Measurements from ENCODE around the gene STPG4. TPM values are rescaled to one million over a fixed set of nuclear protein-coding genes. Genes with fewer than 3 reads are reported as not detected.

The STPG4 gene
- total RNA-seq, 1 donor from 2014 or later: 0.89 TPM

- intact Hi-C loops (cut with DNase I): no loop called here
Observed at GRCh38 chr2:47064106-47064505, 91.0 kb downstream of the STPG4 start.

GRCh38 chr2:47063538-47063930 lies 91.6 kb downstream of the STPG4 start:
- no peak for ATAC-seq
- intact Hi-C loops (cut with DNase I): no loop called here
- no peak for DNase-seq (ENCODE audit: low spot score)

More at GRCh38 chr2:47064106-47064505, 91.0 kb downstream of the STPG4 start:
- ATAC-seq (no peak), DNase-seq (ENCODE audit: low spot score) (no peak)

DNA sequence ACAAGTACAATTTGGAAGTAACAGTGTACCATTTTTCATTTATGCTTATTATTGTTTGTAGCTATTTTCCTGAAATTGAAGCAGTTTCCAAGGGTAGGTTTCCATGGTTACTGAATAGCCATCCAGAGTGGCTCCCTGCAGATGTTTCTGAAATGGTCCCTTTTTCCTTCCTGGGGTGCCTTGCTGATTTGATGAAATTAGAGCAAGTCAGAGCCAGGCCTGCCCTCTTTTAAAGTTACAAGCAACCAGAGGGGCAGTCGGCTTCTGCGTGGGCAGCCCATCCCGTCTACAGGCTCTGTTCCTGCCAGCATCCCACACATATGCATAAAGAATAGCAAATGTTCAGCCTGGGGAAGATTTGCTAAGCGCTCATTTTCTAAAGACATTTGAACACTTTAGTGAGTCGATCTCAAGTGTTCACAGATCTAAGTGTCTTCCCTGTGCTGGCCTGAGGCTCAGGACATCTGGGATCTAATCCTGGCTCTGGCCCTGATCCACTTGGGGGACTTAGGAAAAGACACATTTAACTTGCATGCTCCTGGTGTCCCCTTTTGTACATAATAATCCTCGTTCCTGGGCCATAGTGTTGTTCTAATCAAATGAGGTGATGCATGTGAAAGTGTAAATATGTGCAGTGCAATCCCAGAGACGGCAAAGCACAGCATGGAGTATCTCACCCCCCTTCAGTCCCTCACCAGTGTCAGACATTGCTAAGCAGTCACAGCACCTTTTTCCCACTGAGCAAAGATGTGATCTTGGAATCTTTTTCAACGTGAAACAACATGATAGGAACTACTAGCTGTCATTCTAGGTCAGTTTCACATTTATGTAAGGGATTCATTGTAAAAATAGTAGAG lies 92.2 kb downstream of the STPG4 start:
- intact Hi-C loops (cut with DNase I): no loop called here

DNA sequence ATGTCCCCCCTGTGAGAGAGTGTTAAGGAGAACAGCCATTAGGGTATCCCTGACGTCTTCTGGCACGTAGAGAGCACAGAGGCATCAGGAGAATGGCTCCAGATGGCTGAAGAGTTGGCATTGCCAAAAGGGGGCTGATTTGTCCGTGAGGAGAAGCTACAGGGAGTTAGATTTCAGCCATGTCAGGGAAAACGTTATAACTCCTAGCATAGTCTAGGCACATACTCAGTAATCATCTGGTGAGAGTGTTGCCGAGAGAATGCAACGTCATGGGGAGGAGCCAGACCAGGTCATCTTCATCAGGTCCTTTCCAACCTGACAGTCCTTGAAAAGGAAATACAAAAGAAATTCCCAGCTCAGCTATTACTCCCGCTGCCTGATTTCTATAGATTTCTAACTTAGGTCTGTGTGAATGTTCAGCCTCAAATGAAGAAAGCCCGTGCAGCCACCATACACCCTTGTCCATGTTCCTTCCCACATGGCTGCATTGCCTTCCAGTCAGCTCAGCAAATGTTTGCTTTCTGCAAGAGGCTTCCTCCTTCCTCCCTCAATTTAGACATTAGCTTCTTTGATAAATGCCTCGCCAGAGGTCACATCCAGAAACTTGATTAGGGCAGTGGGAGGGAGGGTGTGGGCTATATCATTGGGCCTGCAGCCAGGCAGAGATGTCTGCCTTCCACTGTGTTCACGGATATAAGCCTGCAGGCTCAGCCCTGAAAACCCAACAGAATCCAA lies 93.0 kb downstream of the STPG4 start:
- intact Hi-C loops (cut with DNase I): no loop called here
- no peak for ATAC-seq

More for the DNA sequence above, 92.2 kb downstream of the STPG4 start:
- DNase-seq (ENCODE audit: low spot score) (no peak), ATAC-seq (no peak)

DNA sequence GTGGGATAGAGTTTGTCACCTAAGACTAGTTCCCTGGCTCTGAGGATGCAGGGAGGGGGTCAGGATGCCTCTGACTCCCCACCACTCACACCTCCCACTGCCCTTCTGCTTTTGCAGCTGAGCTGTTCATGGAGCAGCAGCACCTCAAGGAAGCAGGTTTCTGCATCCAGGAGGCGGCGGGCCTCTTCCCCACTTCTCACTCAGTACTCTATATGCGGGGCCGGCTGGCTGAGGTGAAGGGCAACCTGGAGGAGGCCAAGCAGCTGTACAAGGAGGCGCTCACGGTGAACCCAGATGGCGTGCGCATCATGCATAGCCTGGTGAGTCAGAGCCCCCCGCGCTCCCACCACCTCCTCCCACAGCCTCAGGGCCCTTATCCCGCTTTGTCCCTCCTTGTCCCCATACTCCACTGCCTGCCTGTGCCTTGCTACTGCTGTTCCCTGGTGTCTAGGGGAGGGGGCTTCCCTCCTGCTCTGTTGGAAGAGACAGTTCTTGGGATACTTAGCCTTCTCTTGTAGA lies 94.4 kb downstream of the STPG4 start:
- ATAC-seq: no peak
- intact Hi-C loops (cut with DNase I): no loop called here
- DNase-seq (ENCODE audit: low spot score): no peak

More for the DNA sequence above, 93.0 kb downstream of the STPG4 start:
- DNase-seq (ENCODE audit: low spot score): no peak

GRCh38 chr2:47058003-47058931 lies 96.8 kb downstream of the STPG4 start:
- intact Hi-C loops (cut with DNase I): no loop called here
- ATAC-seq: peak; percentile 88
- DNase-seq (ENCODE audit: low spot score): peak; percentile 71

DNA sequence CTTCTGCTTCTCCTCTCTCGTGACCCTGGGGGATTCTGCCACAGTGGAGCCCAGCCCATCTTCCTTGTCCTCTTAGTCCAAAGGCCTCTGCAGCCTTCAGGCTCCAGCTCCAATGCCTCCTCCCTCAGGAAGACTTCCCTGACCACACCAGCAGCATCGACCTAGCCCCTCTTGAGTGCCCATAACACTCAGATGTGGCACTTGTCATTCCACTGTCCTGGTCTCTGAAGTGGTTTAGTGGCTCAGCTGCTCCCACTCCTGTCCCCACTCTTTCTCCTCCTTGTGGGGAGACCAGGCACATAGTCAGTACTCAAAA lies 97.5 kb downstream of the STPG4 start:
- intact Hi-C loops (cut with DNase I): no loop called here
- DNase-seq (ENCODE audit: low spot score): no peak
- no peak for ATAC-seq

GRCh38 chr2:47056868-47057686 lies 98.0 kb downstream of the STPG4 start:
- intact Hi-C loops (cut with DNase I): no loop called here
- DNase-seq (ENCODE audit: low spot score) (no peak), ATAC-seq (peak; percentile 57)

- ATAC-seq (peak; percentile 41), DNase-seq (ENCODE audit: low spot score) (no peak)
- intact Hi-C loops (cut with DNase I): no loop called here
Observed at GRCh38 chr2:47056374-47056773, 98.7 kb downstream of the STPG4 start.

- ATAC-seq (no peak), DNase-seq (ENCODE audit: low spot score) (no peak)
- intact Hi-C loops (cut with DNase I): no loop called here
Observed at GRCh38 chr2:47054868-47055267, 100.2 kb downstream of the STPG4 start.

DNA sequence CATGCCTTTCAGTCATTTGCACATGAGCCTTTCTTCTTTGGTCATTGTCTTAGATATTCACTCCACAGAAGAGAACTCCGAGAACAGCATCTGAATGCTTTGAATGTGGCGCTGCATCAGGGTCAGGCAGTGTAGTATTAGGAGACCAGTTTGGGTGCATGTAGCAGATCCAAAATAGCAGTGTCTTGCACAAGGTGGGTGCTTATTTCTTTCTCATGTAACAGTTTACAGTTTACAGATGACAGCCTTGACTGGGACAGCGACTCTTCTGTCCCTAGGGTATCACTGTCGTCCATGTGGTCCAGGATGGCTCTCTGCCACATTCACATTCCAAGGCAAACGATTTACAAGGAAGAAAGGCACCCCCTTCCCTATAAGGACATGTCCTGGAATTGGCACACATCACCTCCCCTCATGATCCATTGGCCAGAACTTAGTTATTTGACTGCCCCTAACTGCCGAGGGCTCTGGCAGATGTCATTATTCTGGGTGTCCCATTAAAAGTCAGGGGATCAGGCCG lies 101.0 kb downstream of the STPG4 start:
- no peak for DNase-seq (ENCODE audit: low spot score)
- ATAC-seq: no peak
- intact Hi-C loops (cut with DNase I): no loop called here

GRCh38 chr2:47052847-47053246 lies 102.3 kb downstream of the STPG4 start:
- intact Hi-C loops (cut with DNase I): no loop called here
- DNase-seq (ENCODE audit: low spot score) (no peak), ATAC-seq (no peak)

DNA sequence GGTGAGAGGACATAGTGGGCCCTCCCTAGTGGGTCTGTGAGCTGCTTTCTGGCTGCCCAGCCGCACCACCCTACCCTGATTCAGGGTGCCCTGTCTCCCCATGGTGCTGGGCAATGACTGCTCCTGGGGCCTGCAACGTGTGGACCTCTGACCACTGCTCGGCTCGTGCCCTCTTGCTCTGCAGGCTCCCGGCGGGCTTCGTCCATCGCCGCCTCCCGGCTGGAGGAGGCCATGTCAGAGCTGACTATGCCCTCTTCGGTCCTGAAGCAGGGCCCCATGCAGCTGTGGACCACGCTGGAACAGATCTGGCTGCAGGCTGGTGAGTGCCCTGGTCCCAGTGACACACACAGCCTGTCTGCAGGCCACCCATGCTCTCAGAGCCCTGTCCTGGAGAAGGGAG lies 103.5 kb downstream of the STPG4 start:
- DNase-seq (ENCODE audit: low spot score) (no peak), ATAC-seq (no peak)
- intact Hi-C loops (cut with DNase I): no loop called here

GRCh38 chr2:47050762-47051161 lies 104.3 kb downstream of the STPG4 start:
- DNase-seq (ENCODE audit: low spot score) (no peak), ATAC-seq (no peak)
- intact Hi-C loops (cut with DNase I): no loop called here

DNA sequence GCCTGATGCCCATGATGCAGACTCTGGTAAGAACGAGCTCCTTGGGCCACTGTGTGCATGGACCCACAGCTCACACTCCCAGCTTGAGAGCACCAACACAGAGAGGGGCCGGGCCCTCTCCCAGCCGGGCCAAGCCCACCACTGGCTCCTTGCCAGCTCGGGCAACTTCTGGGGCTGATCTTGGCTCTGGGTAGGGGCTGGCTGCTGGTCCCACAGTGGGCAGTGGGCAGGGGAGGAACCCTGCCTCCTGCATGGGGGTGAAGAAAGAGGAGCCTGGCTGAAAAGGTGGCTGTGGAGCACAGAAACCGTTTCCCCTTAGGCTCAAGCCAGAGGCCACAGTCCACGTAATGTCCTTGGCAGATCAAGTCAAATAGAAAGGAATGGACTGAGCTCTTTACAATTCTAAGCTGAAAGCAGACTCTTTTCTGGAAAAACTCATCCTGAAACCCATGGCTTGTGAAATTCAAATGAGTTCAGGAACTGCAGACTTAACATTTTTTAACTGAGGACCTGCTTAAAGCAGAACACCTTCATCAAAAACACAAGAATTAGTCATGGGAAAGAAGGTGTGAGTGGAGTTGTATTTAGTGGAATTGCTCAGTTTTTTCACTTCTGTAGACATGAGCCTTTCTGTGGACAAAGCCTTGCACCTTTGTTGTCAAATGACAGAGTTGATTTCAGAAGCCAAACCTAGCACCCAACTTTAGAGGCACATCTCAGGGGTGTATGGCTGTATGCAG lies 104.9 kb downstream of the STPG4 start:
- peak; percentile 26 for ATAC-seq
- intact Hi-C loops (cut with DNase I): no loop called here

GRCh38 chr2:47049502-47049901 lies 105.6 kb downstream of the STPG4 start:
- intact Hi-C loops (cut with DNase I): no loop called here
- DNase-seq (ENCODE audit: low spot score) (no peak), ATAC-seq (no peak)

More for the DNA sequence above, 104.9 kb downstream of the STPG4 start:
- no peak for DNase-seq (ENCODE audit: low spot score)

GRCh38 chr2:47048801-47049480 lies 106.2 kb downstream of the STPG4 start:
- intact Hi-C loops (cut with DNase I): no loop called here
- ATAC-seq (no peak), DNase-seq (ENCODE audit: low spot score) (no peak)

Measured in sciatic nerve (tissue), 2 donors.